ENCODE data around the gene MKX. TPM values are rescaled to one million over a fixed set of nuclear protein-coding genes. Genes with fewer than 3 reads are reported as not detected.

Gene MKX
- total RNA-seq, 1 experiment from 2014 or later, result 27.5 TPM

DNA sequence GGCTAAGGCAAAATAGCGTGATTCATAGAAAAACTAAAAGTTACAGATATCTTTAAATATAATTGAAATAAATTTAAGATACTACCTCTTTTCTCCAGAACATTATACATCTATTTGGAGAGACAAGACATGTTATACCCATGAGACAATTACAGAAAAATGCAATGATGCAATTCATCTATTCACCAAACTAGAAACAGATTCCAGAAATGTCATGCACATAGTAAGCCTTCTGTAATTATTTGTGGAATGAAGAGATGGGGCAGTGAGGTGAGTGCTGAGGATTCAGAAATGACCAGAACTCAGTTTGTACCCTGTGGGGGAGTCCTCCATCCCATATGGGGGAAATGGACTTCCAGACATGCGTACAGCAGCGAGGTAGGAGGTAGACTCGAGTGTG, 99.4 kb downstream of the MKX start:
- intact Hi-C loops (cut with micrococcal nuclease), result no loop called here
- no peak for TF ChIP-seq POLR2A (IDR thresholded peaks at IDR 0.05; ENCODE audit: borderline replicate concordance, extremely low read depth, insufficient read depth, insufficient read length)
- TF ChIP-seq SP1 (IDR thresholded peaks at IDR 0.05; ENCODE audit: low read depth), result no peak
- TF ChIP-seq ZNF274 (IDR thresholded peaks at IDR 0.05; ENCODE audit: low read depth, low read length), result no peak
- TF ChIP-seq, protein P1, sequence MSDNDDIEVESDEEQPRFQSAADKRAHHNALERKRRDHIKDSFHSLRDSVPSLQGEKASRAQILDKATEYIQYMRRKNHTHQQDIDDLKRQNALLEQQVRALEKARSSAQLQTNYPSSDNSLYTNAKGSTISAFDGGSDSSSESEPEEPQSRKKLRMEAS (IDR thresholded peaks at IDR 0.05), result no peak
- no peak for TF ChIP-seq POLR2AphosphoS5 (IDR thresholded peaks at IDR 0.05; ENCODE audit: low read depth, low read length)
- no peak for TF ChIP-seq ELF1 (IDR thresholded peaks at IDR 0.05; ENCODE audit: borderline replicate concordance, low read depth)
- TF ChIP-seq EZH2phosphoT487 (IDR thresholded peaks at IDR 0.05; ENCODE audit: borderline replicate concordance), result no peak
- TF ChIP-seq YY1 (IDR thresholded peaks at IDR 0.05; ENCODE audit: extremely low read depth, insufficient replicate concordance, low read depth, low read length), result no peak
- TF ChIP-seq SRF (IDR thresholded peaks at IDR 0.05; ENCODE audit: low read depth), result no peak
- no peak for TF ChIP-seq CEBPB (IDR thresholded peaks at IDR 0.05; ENCODE audit: low read depth)
- no peak for TF ChIP-seq JUND (IDR thresholded peaks at IDR 0.05)
- TF ChIP-seq RAD21 (IDR thresholded peaks at IDR 0.05; ENCODE audit: low read depth), result no peak
- no peak for TF ChIP-seq FOSL1 (IDR thresholded peaks at IDR 0.05; ENCODE audit: low read depth)
- TF ChIP-seq EZH2 (IDR thresholded peaks at IDR 0.05), result no peak
- TF ChIP-seq, protein P2, sequence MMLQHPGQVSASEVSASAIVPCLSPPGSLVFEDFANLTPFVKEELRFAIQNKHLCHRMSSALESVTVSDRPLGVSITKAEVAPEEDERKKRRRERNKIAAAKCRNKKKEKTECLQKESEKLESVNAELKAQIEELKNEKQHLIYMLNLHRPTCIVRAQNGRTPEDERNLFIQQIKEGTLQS (IDR thresholded peaks at IDR 0.05), result no peak
- TF ChIP-seq EGR1 (IDR thresholded peaks at IDR 0.05; ENCODE audit: low read depth), result no peak
- TF ChIP-seq SIN3A (IDR thresholded peaks at IDR 0.05; ENCODE audit: low read depth), result no peak
- no peak for TF ChIP-seq TCF7L2 (IDR thresholded peaks at IDR 0.05; ENCODE audit: borderline replicate concordance, extremely low read depth, insufficient read depth, insufficient read length)
- Histone ChIP-seq H3K79me2 (ENCODE audit: insufficient read depth, low read length) (no peaks in the 10 kb centered on the region), H2AFZ (ENCODE audit: low read depth, low read length, poor library complexity, severe bottlenecking) (no peak overlapping the region), H3K27me3 (ENCODE audit: insufficient read depth, low read length) (no peaks in the 10 kb centered on the region), H3K9me3 (ENCODE audit: control insufficient read depth in 1 of 2, insufficient read depth in 1 of 2, low read depth in 1 of 2, low read length in 2 of 2) (peaks cover 0 to 3% of the 10 kb centered on the region in 2 experiments; a peak in 1 of 4 replicates), H3K4me1 (ENCODE audit: control insufficient read depth in 1 of 2, insufficient read depth in 2 of 2, low read length in 2 of 2) (no peaks in the 10 kb centered on the region), H3K9me2 (ENCODE audit: insufficient read depth) (no peaks in the 10 kb centered on the region), H3K9ac (ENCODE audit: low read length) (no peak overlapping the region), H3K36me3 (ENCODE audit: control insufficient read depth in 1 of 2, insufficient read depth in 2 of 2, low read length in 2 of 2) (no peaks in the 10 kb centered on the region), H3K4me3 (replicated peaks in 1 of 2; ENCODE audit: low read depth in 1 of 2, low read length in 2 of 2) (no peak overlapping the region), H4K20me1 (ENCODE audit: insufficient read depth) (no peaks in the 10 kb centered on the region), H3K4me2 (ENCODE audit: low read length) (no peak overlapping the region), H3K27ac (ENCODE audit: low read depth, low read length) (no peak overlapping the region)
- ChIA-PET CTCF (no interaction called here), RAD21 (ENCODE audit: low non-redundant PET in 1 of 2, low total read pairs in 2 of 2, uncharacterized antibody in 2 of 2, unreplicated experiment in 2 of 2) (no interaction called here), POLR2A (no interaction called here)
- BruUV-seq (replicated peaks), result no TSS peak
- DNase-seq (ENCODE audit: low read depth, low spot score) (no peak), ATAC-seq (no peak)
